HCT116 (cell line): ENCODE measurements around the gene ICAM1.

ENCODE experiments used
- EZH2 ChIP-seq: fragments of 200-600 bp; sonication (generic); IDR thresholded peaks from 2 replicates; pipeline ENCODE4 v1.6.1; 2017; ENCODE audit warnings: antibody characterized with exemption, mixed run types
- RAD21 ChIP-seq: IDR thresholded peaks from 2 replicates; pipeline ENCODE4 v1.6.1; 2012; ENCODE audit warnings: low read depth, mild to moderate bottlenecking
- ZFX ChIP-seq: fragments of 450-650 bp; IDR thresholded peaks from 2 replicates; pipeline ENCODE4 v1.6.1; 2017
- TF ChIP-seq, protein P1 (sequence below), 3 experiments: fragments of 200-600 bp in 1 of 3; sonication (generic) in 1 of 3; IDR thresholded peaks in 2 of 3; conservative IDR thresholded peaks in 1 of 3; 2 replicates each; pipeline ENCODE4 v1.5.1; 2012 to 2017; ENCODE audit warnings: low read depth in 2 of 3, low read length in 2 of 3, antibody characterized with exemption in 1 of 3, borderline replicate concordance in 1 of 3, control low read depth in 1 of 3, mild to moderate bottlenecking in 1 of 3, mixed read lengths in 1 of 3, mixed run types in 1 of 3, moderate library complexity in 1 of 3; ENCODE audit not compliant: insufficient read depth in 1 of 3

DNA sequence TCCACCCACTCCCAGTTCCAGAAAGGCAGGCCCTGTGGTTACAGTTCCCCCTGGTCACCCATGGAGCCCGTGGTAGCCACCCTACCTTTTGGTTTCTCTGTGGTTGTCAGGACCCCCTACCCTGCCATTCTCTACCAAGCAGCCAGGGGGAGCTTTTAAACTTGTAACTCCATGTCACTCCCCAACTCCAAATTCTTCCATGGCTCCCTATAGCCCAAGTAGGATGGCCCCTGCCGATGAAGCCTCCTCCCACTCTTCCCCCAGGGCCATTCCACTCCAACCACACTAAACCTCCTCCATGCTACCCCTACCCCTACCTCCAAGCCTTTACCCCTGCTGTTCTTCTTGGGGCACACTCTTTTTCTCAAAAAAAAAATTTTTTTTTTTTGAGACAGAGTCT, 42.0 kb upstream of the ICAM1 start:
- TF ChIP-seq RAD21 (peak; percentile 49), EZH2 (no peak), ZFX (no peak)
- TF ChIP-seq, protein P1, sequence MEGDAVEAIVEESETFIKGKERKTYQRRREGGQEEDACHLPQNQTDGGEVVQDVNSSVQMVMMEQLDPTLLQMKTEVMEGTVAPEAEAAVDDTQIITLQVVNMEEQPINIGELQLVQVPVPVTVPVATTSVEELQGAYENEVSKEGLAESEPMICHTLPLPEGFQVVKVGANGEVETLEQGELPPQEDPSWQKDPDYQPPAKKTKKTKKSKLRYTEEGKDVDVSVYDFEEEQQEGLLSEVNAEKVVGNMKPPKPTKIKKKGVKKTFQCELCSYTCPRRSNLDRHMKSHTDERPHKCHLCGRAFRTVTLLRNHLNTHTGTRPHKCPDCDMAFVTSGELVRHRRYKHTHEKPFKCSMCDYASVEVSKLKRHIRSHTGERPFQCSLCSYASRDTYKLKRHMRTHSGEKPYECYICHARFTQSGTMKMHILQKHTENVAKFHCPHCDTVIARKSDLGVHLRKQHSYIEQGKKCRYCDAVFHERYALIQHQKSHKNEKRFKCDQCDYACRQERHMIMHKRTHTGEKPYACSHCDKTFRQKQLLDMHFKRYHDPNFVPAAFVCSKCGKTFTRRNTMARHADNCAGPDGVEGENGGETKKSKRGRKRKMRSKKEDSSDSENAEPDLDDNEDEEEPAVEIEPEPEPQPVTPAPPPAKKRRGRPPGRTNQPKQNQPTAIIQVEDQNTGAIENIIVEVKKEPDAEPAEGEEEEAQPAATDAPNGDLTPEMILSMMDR (IDR thresholded peaks at IDR 0.05 in 2 of 3, conservative IDR thresholded peaks at IDR 0.05 in 1 of 3; ENCODE audit: borderline replicate concordance in 1 of 3, insufficient read depth in 1 of 3, low read depth in 2 of 3, low read length in 2 of 3): peak; percentile 32 to 59 (median 53); a peak in 5 of 6 replicates
